Right lobe of liver (tissue), 4 donors: ENCODE data around the gene IGF2BP3.

Experiments
- POLR2A ChIP-seq: fragments of 450-650 bp; IDR thresholded peaks from one replicate; pipeline ENCODE4 v1.6.1; 2017; ENCODE audit warnings: antibody characterized with exemption, mild to moderate bottlenecking
- TF ChIP-seq, protein P1 (sequence below), 4 donors: fragments of 200-600 bp in 3 of 4; fragments of 450-650 bp in 1 of 4; IDR thresholded peaks; one replicate each; pipeline versions ENCODE4 v1.5.1 to v1.8.0; 2016 to 2022; ENCODE audit warnings: antibody characterized with exemption in 4 of 4, mild to moderate bottlenecking in 2 of 4
- donor health status: DM: no; HTN: no; CAD: no.
- donor health status: DM: no; HTN: no; CAD: no.
- donor health status: DM: no; HTN: yes; CAD: no.

GRCh38 chr7:23356726-23357125 lies 113.6 kb downstream of the IGF2BP3 start:
- TF ChIP-seq, protein P1, sequence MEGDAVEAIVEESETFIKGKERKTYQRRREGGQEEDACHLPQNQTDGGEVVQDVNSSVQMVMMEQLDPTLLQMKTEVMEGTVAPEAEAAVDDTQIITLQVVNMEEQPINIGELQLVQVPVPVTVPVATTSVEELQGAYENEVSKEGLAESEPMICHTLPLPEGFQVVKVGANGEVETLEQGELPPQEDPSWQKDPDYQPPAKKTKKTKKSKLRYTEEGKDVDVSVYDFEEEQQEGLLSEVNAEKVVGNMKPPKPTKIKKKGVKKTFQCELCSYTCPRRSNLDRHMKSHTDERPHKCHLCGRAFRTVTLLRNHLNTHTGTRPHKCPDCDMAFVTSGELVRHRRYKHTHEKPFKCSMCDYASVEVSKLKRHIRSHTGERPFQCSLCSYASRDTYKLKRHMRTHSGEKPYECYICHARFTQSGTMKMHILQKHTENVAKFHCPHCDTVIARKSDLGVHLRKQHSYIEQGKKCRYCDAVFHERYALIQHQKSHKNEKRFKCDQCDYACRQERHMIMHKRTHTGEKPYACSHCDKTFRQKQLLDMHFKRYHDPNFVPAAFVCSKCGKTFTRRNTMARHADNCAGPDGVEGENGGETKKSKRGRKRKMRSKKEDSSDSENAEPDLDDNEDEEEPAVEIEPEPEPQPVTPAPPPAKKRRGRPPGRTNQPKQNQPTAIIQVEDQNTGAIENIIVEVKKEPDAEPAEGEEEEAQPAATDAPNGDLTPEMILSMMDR (IDR thresholded peaks at IDR 0.05): no peak
- TF ChIP-seq POLR2A: no peak
